CD14-positive monocyte (primary cell): ENCODE data around the gene LRRC3. TPM values are rescaled to one million over a fixed set of nuclear protein-coding genes. Genes with fewer than 3 reads are reported as not detected.
A peak's percentile ranks its signal among the peaks of the same experiment; 100 is the strongest.

Experiments used
- DNase-seq, 3 donors: peaks; one replicate each; pipeline ENCODE4 v3.0.0-alpha.2; 2011 to 2022
- H2AFZ ChIP-seq: 2 replicates; pipeline ENCODE4 v1.6.0; 2012; ENCODE audit warnings: mild to moderate bottlenecking, low read depth, low read length, inconsistent platforms; ENCODE audit not compliant: insufficient read depth, poor library complexity, severe bottlenecking
- H3K27ac ChIP-seq, 2 donors: 1 replicate in 1 of 2; 2 replicates in 1 of 2; pipeline ENCODE4 v1.5.1; 2012 to 2013; ENCODE audit warnings: low read length in 2 of 2, control low read depth in 1 of 2, inconsistent platforms in 1 of 2, low read depth in 1 of 2, mild to moderate bottlenecking in 1 of 2
- H3K27me3 ChIP-seq, 2 donors: one replicate each; pipeline versions ENCODE4 v1.6.0 to v1.6.1; 2011 to 2013; ENCODE audit warnings: low read length in 2 of 2; ENCODE audit not compliant: control insufficient read depth in 2 of 2, insufficient read depth in 2 of 2
- H3K36me3 ChIP-seq, 2 donors: replicated peaks in 1 of 2; 1 replicate in 1 of 2; 2 replicates in 1 of 2; pipeline versions ENCODE4 v1.5.1 to v1.6.1; 2012 to 2013; ENCODE audit warnings: low read length in 2 of 2, control low read depth in 1 of 2, inconsistent platforms in 1 of 2, mild to moderate bottlenecking in 1 of 2; ENCODE audit not compliant: insufficient read depth in 2 of 2, control insufficient read depth in 1 of 2
- H3K4me1 ChIP-seq, 2 donors: 1 replicate in 1 of 2; 2 replicates in 1 of 2; pipeline versions ENCODE4 v1.5.1 to v1.6.1; 2012 to 2013; ENCODE audit warnings: low read length in 2 of 2, control low read depth in 1 of 2, inconsistent platforms in 1 of 2, mild to moderate bottlenecking in 1 of 2, moderate library complexity in 1 of 2; ENCODE audit not compliant: insufficient read depth in 2 of 2, control insufficient read depth in 1 of 2
- H3K4me2 ChIP-seq: replicated peaks from 2 replicates; pipeline ENCODE3; 2012; ENCODE audit warnings: low read length, moderate library complexity, mild to moderate bottlenecking; ENCODE audit not compliant: poor library complexity, severe bottlenecking; ENCODE audit errors: extremely low read depth
- H3K4me3 ChIP-seq, 3 experiments: fragments of 200-600 bp in 1 of 3; sonication (generic) in 1 of 3; replicated peaks in 1 of 3; 1 replicate in 2 of 3; 2 replicates in 1 of 3; pipeline ENCODE4 v1.5.1; 2011 to 2013; ENCODE audit warnings: low read length in 3 of 3, mild to moderate bottlenecking in 3 of 3, control low read depth in 2 of 3, low read depth in 2 of 3, inconsistent platforms in 1 of 3, moderate library complexity in 1 of 3
- H3K79me2 ChIP-seq: 2 replicates; pipeline ENCODE4 v1.6.0; 2012; ENCODE audit warnings: mild to moderate bottlenecking, control low read depth, inconsistent platforms, low read length, moderate library complexity; ENCODE audit not compliant: insufficient read depth
- H3K9ac ChIP-seq: 2 replicates; pipeline ENCODE4 v1.6.0; 2017; ENCODE audit warnings: low read length, mild to moderate bottlenecking; ENCODE audit not compliant: insufficient read depth, poor library complexity, severe bottlenecking
- H3K9me3 ChIP-seq, 2 donors: replicated peaks in 1 of 2; 1 replicate in 1 of 2; 2 replicates in 1 of 2; pipeline versions ENCODE4 v1.5.1 to v1.6.1; 2012 to 2013; ENCODE audit warnings: low read length in 2 of 2, control low read depth in 1 of 2; ENCODE audit not compliant: control insufficient read depth in 1 of 2, insufficient read depth in 1 of 2
- H4K20me1 ChIP-seq: 2 replicates; pipeline ENCODE4 v1.6.0; 2012; ENCODE audit warnings: mild to moderate bottlenecking, low read length, control low read depth, moderate library complexity; ENCODE audit not compliant: insufficient read depth
- H3K27ac Mint-ChIP-seq, 7 donors: one replicate each; pipeline ENCODE4 v1.8.0; 2020; ENCODE audit warnings: mild to moderate bottlenecking in 7 of 7, mixed read lengths in 7 of 7, moderate library complexity in 6 of 7, inconsistent platforms in 2 of 7
- H3K27me3 Mint-ChIP-seq, 3 donors: one replicate each; pipeline ENCODE4 v1.8.0; 2021 to 2022; ENCODE audit warnings: low read depth in 3 of 3, mild to moderate bottlenecking in 3 of 3, mixed read lengths in 3 of 3, moderate library complexity in 3 of 3, inconsistent platforms in 1 of 3
- H3K36me3 Mint-ChIP-seq, 2 donors: one replicate each; pipeline ENCODE4 v1.8.0; 2020; ENCODE audit warnings: mixed read lengths in 2 of 2, inconsistent platforms in 1 of 2, mild to moderate bottlenecking in 1 of 2
- H3K4me1 Mint-ChIP-seq: one replicate; pipeline ENCODE4 v1.8.0; 2020; ENCODE audit warnings: mild to moderate bottlenecking, mixed read lengths
- H3K4me3 Mint-ChIP-seq, 2 donors: one replicate each; pipeline ENCODE4 v1.8.0; 2020; ENCODE audit warnings: mild to moderate bottlenecking in 2 of 2, mixed read lengths in 2 of 2, moderate library complexity in 1 of 2
- H3K9me3 Mint-ChIP-seq, 7 donors: one replicate each; pipeline ENCODE4 v1.8.0; 2020 to 2022; ENCODE audit warnings: mixed read lengths in 7 of 7, mild to moderate bottlenecking in 6 of 7, moderate library complexity in 6 of 7, inconsistent platforms in 2 of 7
- WGBS: methylation state at CpG from one replicate; pipeline ENCODE4 v1.1.5; 2013; ENCODE audit warnings: missing lambda C conversion rate; ENCODE audit not compliant: insufficient coverage; 5-methylcytosine and 5-hydroxymethylcytosine counted together
- intact Hi-C, 2 donors: fragments of 100-400 bp; cut with micrococcal nuclease; formaldehyde crosslinking; loops; one replicate each; pipeline versions ENCODE4 v1.15.0 to v1.15.1; 2023
- polyA plus RNA-seq, 3 donors: library from polyadenylated mRNA; depleted of rRNA in 1 of 3; unstranded in 2 of 3; stranded (reverse) in 1 of 3; fragments of 300-500 nt in 2 of 3; fragments of >200 nt in 1 of 3; fragmentation: Illumina TruSeq in 2 of 3; gene quantifications; 1 replicate in 2 of 3; 2 replicates in 1 of 3; pipeline ENCODE4 v1.2.3, GENCODE V29; 2012 to 2021
- TF ChIP-seq, protein P1 (sequence below): fragments of 200-600 bp; IDR thresholded peaks from one replicate; pipeline ENCODE4 v1.8.0; 2022; ENCODE audit warnings: antibody characterized with exemption, mild to moderate bottlenecking

The LRRC3 gene
- polyA plus RNA-seq, 3 donors, result 0.30 to 0.59 (median 0.41) TPM

DNA sequence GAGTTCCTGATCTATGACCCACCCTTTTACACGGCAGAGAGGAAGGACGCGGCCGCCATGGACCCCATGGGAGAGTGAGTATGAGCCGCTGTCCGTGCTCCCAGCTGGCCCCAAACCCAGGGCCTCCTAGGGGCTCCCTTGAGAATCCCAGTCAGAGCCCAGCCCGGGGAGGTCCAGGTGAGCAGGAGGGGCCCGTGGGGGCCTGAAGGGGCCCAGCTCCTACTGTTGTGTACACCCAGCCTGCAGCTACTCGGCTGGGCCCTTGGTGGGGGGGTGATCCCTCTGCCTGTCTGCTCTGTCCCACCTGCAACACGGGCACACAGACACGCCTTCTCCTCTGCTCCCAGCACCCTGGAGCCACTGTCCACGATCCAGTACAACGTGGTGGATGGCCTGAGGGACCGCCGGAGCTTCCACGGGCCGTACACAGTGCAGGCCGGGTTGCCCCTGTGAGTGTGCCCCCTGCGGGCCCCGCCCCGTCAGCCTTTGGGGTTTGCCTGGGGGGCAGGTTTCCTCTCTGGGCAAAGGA lies 28.6 kb upstream of the LRRC3 start:
- no peak for DNase-seq
- Histone ChIP-seq H3K4me3 (no peak overlapping the region), H3K36me3 (peaks cover 55 to 76% of the 10 kb centered on the region in 2 donors), H3K27ac (no peak overlapping the region), H3K79me2 (no peaks in the 10 kb centered on the region), H3K9me3 (peaks cover 4 to 20% of the 10 kb centered on the region in 2 donors), H2AFZ (no peak overlapping the region), H3K4me2 (no peak overlapping the region), H3K27me3 (no peaks in the 10 kb centered on the region), H3K4me1 (no peaks in the 10 kb centered on the region), H3K9ac (no peak overlapping the region), H4K20me1 (no peaks in the 10 kb centered on the region)
- Mint-ChIP-seq H3K9me3 (peaks cover 12 to 24% (median 14%) of the 10 kb centered on the region in 7 donors), H3K27ac (no peak overlapping the region), H3K36me3 (peaks cover 52 to 71% of the 10 kb centered on the region in 2 donors), H3K4me1 (no peaks in the 10 kb centered on the region), H3K4me3 (no peak overlapping the region), H3K27me3 (peaks cover 0 to 2% (median 0%) of the 10 kb centered on the region in 3 donors)
- 78% methylated on average over 11 of the region's 21 CpGs for WGBS
- TF ChIP-seq, protein P1, sequence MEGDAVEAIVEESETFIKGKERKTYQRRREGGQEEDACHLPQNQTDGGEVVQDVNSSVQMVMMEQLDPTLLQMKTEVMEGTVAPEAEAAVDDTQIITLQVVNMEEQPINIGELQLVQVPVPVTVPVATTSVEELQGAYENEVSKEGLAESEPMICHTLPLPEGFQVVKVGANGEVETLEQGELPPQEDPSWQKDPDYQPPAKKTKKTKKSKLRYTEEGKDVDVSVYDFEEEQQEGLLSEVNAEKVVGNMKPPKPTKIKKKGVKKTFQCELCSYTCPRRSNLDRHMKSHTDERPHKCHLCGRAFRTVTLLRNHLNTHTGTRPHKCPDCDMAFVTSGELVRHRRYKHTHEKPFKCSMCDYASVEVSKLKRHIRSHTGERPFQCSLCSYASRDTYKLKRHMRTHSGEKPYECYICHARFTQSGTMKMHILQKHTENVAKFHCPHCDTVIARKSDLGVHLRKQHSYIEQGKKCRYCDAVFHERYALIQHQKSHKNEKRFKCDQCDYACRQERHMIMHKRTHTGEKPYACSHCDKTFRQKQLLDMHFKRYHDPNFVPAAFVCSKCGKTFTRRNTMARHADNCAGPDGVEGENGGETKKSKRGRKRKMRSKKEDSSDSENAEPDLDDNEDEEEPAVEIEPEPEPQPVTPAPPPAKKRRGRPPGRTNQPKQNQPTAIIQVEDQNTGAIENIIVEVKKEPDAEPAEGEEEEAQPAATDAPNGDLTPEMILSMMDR, result no peak
- intact Hi-C loops, result no loop called here

DNA sequence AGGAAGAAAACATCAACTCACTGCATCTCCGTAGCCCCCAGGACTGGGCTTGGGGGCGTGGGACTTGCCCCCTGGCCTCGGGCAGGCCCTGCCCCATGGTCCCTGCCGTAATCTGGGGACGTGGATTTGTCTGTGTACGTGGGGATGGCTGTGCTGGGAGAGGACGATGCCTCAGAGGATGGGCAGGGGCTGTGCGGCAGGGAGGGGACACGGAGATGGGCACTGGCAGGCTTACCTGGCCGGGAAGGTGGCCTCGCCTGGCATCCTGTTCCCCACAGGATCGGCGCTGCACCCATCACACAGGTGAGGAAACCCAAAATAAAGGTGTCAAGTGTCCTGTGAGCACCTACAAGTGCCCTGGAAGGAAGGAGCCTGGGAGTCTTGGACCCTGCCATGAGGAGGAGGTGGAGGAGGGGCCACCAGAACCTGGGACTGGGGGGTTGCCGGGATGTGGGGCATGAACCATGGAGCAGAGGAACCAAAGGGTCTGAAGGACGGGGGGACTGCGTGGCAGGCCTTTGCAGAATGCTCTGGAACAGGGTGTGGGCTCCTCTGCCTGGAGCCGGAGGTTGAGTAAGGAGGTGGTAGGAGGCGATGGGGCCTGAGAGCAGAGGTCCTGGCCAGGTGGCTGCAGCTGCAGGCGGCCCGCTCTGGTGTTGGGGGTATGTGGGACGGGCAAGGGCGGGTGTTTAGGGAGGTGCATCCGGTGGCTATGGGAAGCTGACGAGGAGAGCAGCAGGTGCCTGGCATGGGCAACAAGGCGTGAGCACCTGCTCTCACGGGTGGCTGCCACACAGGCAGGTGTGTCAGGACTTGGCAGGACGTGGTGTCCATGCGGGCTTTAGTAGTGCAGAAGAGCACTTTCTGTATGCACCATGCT lies 27.8 kb upstream of the LRRC3 start:
- TF ChIP-seq, protein P1, result no peak
- H3K79me2 ChIP-seq, result no peaks in the 10 kb centered on the region
- no peak overlapping the region for H3K4me3 Mint-ChIP-seq

More for the DNA sequence above, 27.8 kb upstream of the LRRC3 start:
- Histone ChIP-seq H3K4me3 (no peak overlapping the region), H3K27me3 (no peaks in the 10 kb centered on the region), H3K27ac (no peak overlapping the region), H2AFZ (no peak overlapping the region), H3K4me2 (no peak overlapping the region), H3K36me3 (peaks cover 53 to 76% of the 10 kb centered on the region in 2 donors), H3K9me3 (peaks cover 4 to 20% of the 10 kb centered on the region in 2 donors), H4K20me1 (peaks cover 2% of the 10 kb centered on the region), H3K4me1 (no peaks in the 10 kb centered on the region), H3K9ac (no peak overlapping the region)
- H3K36me3 Mint-ChIP-seq, result peaks cover 51 to 71% of the 10 kb centered on the region in 2 donors
- 97% methylated on average over 26 of the region's 28 CpGs for WGBS
- H3K4me1 Mint-ChIP-seq, result no peaks in the 10 kb centered on the region
- intact Hi-C loops, result no loop called here
- peaks cover 12 to 24% (median 14%) of the 10 kb centered on the region in 7 donors for H3K9me3 Mint-ChIP-seq
- no peaks in the 10 kb centered on the region for H3K27me3 Mint-ChIP-seq
- DNase-seq, result no peak
- H3K27ac Mint-ChIP-seq, result peak overlapping the region in 3 of 7 donors; percentile 15 to 62 (median 61)
